ELR (cell line): ENCODE results near the gene CFAP107.
"Not testable (repeated sequence)": the region's sequence is repeated elsewhere in the genome, so short reads cannot be mapped to it uniquely, and the experiment has no call there.

Source experiments
- DNase-seq: peaks from one replicate; pipeline ENCODE4 v3.0.0-alpha.2; 2015; ENCODE audit warnings: low read depth

The CFAP107 gene

GRCh38 chr1:12778907-12779306, 32.9 kb downstream of the CFAP107 start:
- DNase-seq: no peak

- not testable (repeated sequence) for DNase-seq
These were observed 35.5 kb downstream of the CFAP107 start for GRCh38 chr1:12781488-12781887.

- peak; percentile 27 for DNase-seq
These were observed 37.8 kb downstream of the CFAP107 start for GRCh38 chr1:12783783-12784182.

GRCh38 chr1:12784729-12785128, 38.7 kb downstream of the CFAP107 start:
- DNase-seq: not testable (repeated sequence)

GRCh38 chr1:12791097-12791496, 45.1 kb downstream of the CFAP107 start, which contains the start of gene PRAMEF1:
PRAMEF1 (plus strand) TSS chr1:12791397; CDS start chr1:12793228, 1,831 bp downstream.
- DNase-seq: not testable (repeated sequence)

GRCh38 chr1:12798911-12799310, 52.9 kb downstream of the CFAP107 start:
- no peak for DNase-seq

- no peak for DNase-seq
These were observed 53.7 kb downstream of the CFAP107 start for GRCh38 chr1:12799730-12800129.

- no peak for DNase-seq
These were observed 63.9 kb downstream of the CFAP107 start for GRCh38 chr1:12809933-12810332.

- DNase-seq: peak; percentile 11
These were observed 64.8 kb downstream of the CFAP107 start for GRCh38 chr1:12810691-12811408.

- DNase-seq: peak; percentile 6
These were observed 65.4 kb downstream of the CFAP107 start for GRCh38 chr1:12811409-12811784.
